IMR-90 (cell line): ENCODE results near the gene NME7. TPM values are rescaled to one million over a fixed set of nuclear protein-coding genes. Genes with fewer than 3 reads are reported as not detected.

Experiments
- ATAC-seq: fragments of 200-7000 bp; cut with Tn5 transposase; 2 replicates; pipeline ENCODE4 v1.9.1; 2020; ENCODE audit warnings: low read depth, mild to moderate bottlenecking, moderate library complexity
- BruUV-seq: library from RNA; stranded (reverse); fragments of 400-500 nt; replicated peaks from 2 replicates; lab custom pipeline; 2021; lab: Mats Ljungman, UMichigan
- CTCF ChIA-PET: fragments of 300-600 bp; formaldehyde crosslinking; extraction: SDS; loops from one replicate; lab custom pipeline; 2021; ENCODE audit warnings: antibody characterized with exemption; lab: Yijun Ruan, JAX
- POLR2A ChIA-PET: fragments of 300-600 bp; sonication (Branson Sonifier 250); formaldehyde crosslinking; loops from one replicate; lab custom pipeline; 2022; ENCODE audit warnings: antibody characterized with exemption; ENCODE audit not compliant: unreplicated experiment; lab: Charles Lee
- DNase-seq: peaks from one replicate; pipeline ENCODE4 v3.0.0; 2013
- H2AFZ ChIP-seq: replicated peaks from 2 replicates; pipeline ENCODE3; 2013; ENCODE audit warnings: low read length, mild to moderate bottlenecking; ENCODE audit not compliant: poor library complexity
- H2AK5ac ChIP-seq: 2 replicates; pipeline ENCODE4 v1.6.1; 2013; ENCODE audit warnings: low read depth, low read length, inconsistent platforms
- H2AK9ac ChIP-seq: replicated peaks from 2 replicates; pipeline ENCODE3; 2013; ENCODE audit warnings: mild to moderate bottlenecking, low read depth, low read length, moderate library complexity; ENCODE audit not compliant: poor library complexity
- H2BK120ac ChIP-seq: 2 replicates; pipeline ENCODE4 v1.6.1; 2013; ENCODE audit warnings: low read depth, low read length, inconsistent platforms
- H2BK15ac ChIP-seq: 3 replicates; pipeline ENCODE4 v1.6.1; 2013; ENCODE audit warnings: low read depth, low read length, inconsistent platforms
- H2BK20ac ChIP-seq: 2 replicates; pipeline ENCODE4 v1.6.1; 2013; ENCODE audit warnings: low read depth, mild to moderate bottlenecking, inconsistent platforms, low read length, moderate library complexity
- H2BK5ac ChIP-seq: 2 replicates; pipeline ENCODE4 v1.6.1; 2013; ENCODE audit warnings: mild to moderate bottlenecking, low read depth, low read length, inconsistent platforms; ENCODE audit not compliant: poor library complexity, severe bottlenecking
- H3K14ac ChIP-seq: replicated peaks from 2 replicates; pipeline ENCODE4 v1.6.1; 2013; ENCODE audit warnings: low read depth, low read length, inconsistent platforms
- H3K18ac ChIP-seq: 2 replicates; pipeline ENCODE4 v1.6.1; 2013; ENCODE audit warnings: low read depth, low read length, control low read depth
- H3K23ac ChIP-seq: 2 replicates; pipeline ENCODE4 v1.6.1; 2013; ENCODE audit warnings: low read depth, low read length, inconsistent platforms
- H3K27ac ChIP-seq: 2 replicates; pipeline ENCODE4 v1.5.1; 2013; ENCODE audit warnings: mild to moderate bottlenecking, control low read depth, low read length; ENCODE audit not compliant: insufficient read depth
- H3K27me3 ChIP-seq: 2 replicates; pipeline ENCODE4 v1.6.1; 2013; ENCODE audit warnings: low read length; ENCODE audit not compliant: control insufficient read depth, insufficient read depth
- H3K36me3 ChIP-seq: 2 replicates; pipeline ENCODE4 v1.6.1; 2013; ENCODE audit warnings: low read length, mixed read lengths; ENCODE audit not compliant: control insufficient read depth, insufficient read depth
- H3K4ac ChIP-seq: 2 replicates; pipeline ENCODE4 v1.6.1; 2013; ENCODE audit warnings: low read depth, low read length, inconsistent platforms
- H3K4me1 ChIP-seq: 2 replicates; pipeline ENCODE4 v1.6.1; 2013; ENCODE audit warnings: low read length, mixed read lengths; ENCODE audit not compliant: control insufficient read depth, insufficient read depth
- H3K4me2 ChIP-seq: 2 replicates; pipeline ENCODE4 v1.6.1; 2013; ENCODE audit warnings: low read depth, mild to moderate bottlenecking, control low read depth, low read length, moderate library complexity
- H3K4me3 ChIP-seq: 2 replicates; pipeline ENCODE4 v1.5.1; 2013; ENCODE audit warnings: low read depth, mild to moderate bottlenecking, control low read depth, low read length, moderate library complexity; ENCODE audit not compliant: insufficient read depth
- H3K56ac ChIP-seq: 2 replicates; pipeline ENCODE4 v1.6.1; 2013; ENCODE audit warnings: low read length, inconsistent platforms; ENCODE audit not compliant: insufficient read depth; ENCODE audit errors: extremely low read depth
- H3K79me1 ChIP-seq, 2 experiments: 2 replicates each; pipeline ENCODE4 v1.6.1; 2013; ENCODE audit warnings: low read length in 2 of 2, inconsistent platforms in 1 of 2, low read depth in 1 of 2
- H3K9ac ChIP-seq: 2 replicates; pipeline ENCODE4 v1.6.1; 2013; ENCODE audit warnings: low read depth, low read length, control low read depth
- H3K9me1 ChIP-seq: 2 replicates; pipeline ENCODE4 v1.6.1; 2013; ENCODE audit warnings: low read length, inconsistent platforms; ENCODE audit not compliant: insufficient read depth
- H3K9me3 ChIP-seq: 2 replicates; pipeline ENCODE4 v1.6.1; 2013; ENCODE audit warnings: low read length; ENCODE audit not compliant: control insufficient read depth, insufficient read depth
- H4K20me1 ChIP-seq: 2 replicates; pipeline ENCODE4 v1.6.1; 2013; ENCODE audit warnings: low read length, inconsistent platforms; ENCODE audit not compliant: insufficient read depth
- H4K5ac ChIP-seq: 2 replicates; pipeline ENCODE4 v1.6.1; 2013; ENCODE audit warnings: mild to moderate bottlenecking, low read depth, low read length, control low read depth
- H4K8ac ChIP-seq, 2 experiments: 2 replicates each; pipeline ENCODE4 v1.6.1; 2013; ENCODE audit warnings: low read depth in 2 of 2, low read length in 2 of 2, control low read depth in 1 of 2, inconsistent platforms in 1 of 2
- H4K91ac ChIP-seq: 2 replicates; pipeline ENCODE4 v1.6.1; 2013; ENCODE audit warnings: low read depth, low read length, inconsistent platforms; ENCODE audit not compliant: insufficient read depth
- BHLHE40 ChIP-seq: fragments of 150-350 bp; IDR thresholded peaks from 2 replicates; pipeline ENCODE4 v1.6.1; 2016; ENCODE audit warnings: mild to moderate bottlenecking, low read depth, low read length
- CEBPB ChIP-seq: IDR thresholded peaks from 2 replicates; pipeline ENCODE4 v1.6.1; 2012; ENCODE audit warnings: low read depth, low read length, improper control_type of control experiment
- CHD1 ChIP-seq: IDR thresholded peaks from 2 replicates; pipeline ENCODE4 v1.6.1; 2012; ENCODE audit warnings: low read depth, low read length, improper control_type of control experiment
- FOS ChIP-seq: fragments of 150-350 bp; IDR thresholded peaks from 2 replicates; pipeline ENCODE4 v1.6.1; 2016; ENCODE audit warnings: low read depth, low read length
- MAFK ChIP-seq: IDR thresholded peaks from 2 replicates; pipeline ENCODE4 v1.6.1; 2012; ENCODE audit warnings: low read depth, low read length, improper control_type of control experiment
- MAZ ChIP-seq: IDR thresholded peaks from 2 replicates; pipeline ENCODE4 v1.6.1; 2012; ENCODE audit warnings: low read depth, mild to moderate bottlenecking, low read length, improper control_type of control experiment, moderate library complexity, borderline replicate concordance
- MXI1 ChIP-seq: IDR thresholded peaks from 2 replicates; pipeline ENCODE4 v1.6.1; 2012; ENCODE audit warnings: low read depth, mild to moderate bottlenecking, low read length, moderate library complexity, borderline replicate concordance
- NFE2L2 ChIP-seq: fragments of 150-350 bp; IDR thresholded peaks from 2 replicates; pipeline ENCODE4 v1.6.1; 2016; ENCODE audit warnings: low read depth, mild to moderate bottlenecking, low read length
- POLR2A ChIP-seq: IDR thresholded peaks from 2 replicates; pipeline ENCODE4 v1.6.1; 2012; ENCODE audit warnings: mild to moderate bottlenecking, low read depth, low read length
- RAD21 ChIP-seq: IDR thresholded peaks from 2 replicates; pipeline ENCODE4 v1.6.1; 2012; ENCODE audit warnings: low read length, improper control_type of control experiment
- RCOR1 ChIP-seq: IDR thresholded peaks from 2 replicates; pipeline ENCODE4 v1.6.1; 2012; ENCODE audit warnings: mild to moderate bottlenecking, low read length, improper control_type of control experiment; ENCODE audit not compliant: insufficient replicate concordance
- RFX5 ChIP-seq: IDR thresholded peaks from 2 replicates; pipeline ENCODE4 v1.8.0; 2012; ENCODE audit warnings: low read depth, mild to moderate bottlenecking, low read length, moderate library complexity
- SMC3 ChIP-seq: fragments of 150-350 bp; IDR thresholded peaks from 2 replicates; pipeline ENCODE4 v1.6.1; 2016; ENCODE audit warnings: low read depth, mild to moderate bottlenecking, antibody characterized with exemption, low read length, moderate library complexity
- WGBS, 2 experiments: methylation state at CpG; one replicate each; pipeline versions ENCODE4 v1.1.5 to v1.1.7; 2013; ENCODE audit warnings: missing lambda C conversion rate in 2 of 2; ENCODE audit not compliant: insufficient read length in 1 of 2; ENCODE audit errors: extremely low coverage in 2 of 2; 5-methylcytosine and 5-hydroxymethylcytosine counted together
- dilution Hi-C: fragments of 300-500 bp; cut with HindIII; formaldehyde crosslinking; loops from one replicate; pipeline ENCODE4 v1.14.3; 2018; ENCODE audit warnings: low sequenced_read_pairs; ENCODE audit not compliant: unreplicated experiment
- in situ Hi-C: fragments of 300-500 bp; cut with MboI; formaldehyde crosslinking; loops from 3 replicates; pipeline ENCODE4 v1.14.3; 2019; ENCODE audit warnings: low sequenced_read_pairs, inconsistent platforms, mixed read lengths
- intact Hi-C: fragments of 100-400 bp; cut with micrococcal nuclease; formaldehyde crosslinking; loops from 2 replicates; pipeline ENCODE4 v1.10.0; 2022
- polyA plus RNA-seq, 3 experiments: library from polyadenylated mRNA; depleted of rRNA; stranded (reverse); fragments of >200 nt; gene quantifications; 2 replicates each; pipeline ENCODE4 v1.2.3, GENCODE V29; 2012; ENCODE audit warnings: low replicate concordance in 1 of 3
- total RNA-seq: library from RNA; depleted of rRNA; stranded (reverse); fragments of >200 nt; gene quantifications from 2 replicates; pipeline ENCODE4 v1.2.3, GENCODE V29; 2012
- TF ChIP-seq, protein P1 (sequence below): fragments of 150-350 bp; IDR thresholded peaks from 2 replicates; pipeline ENCODE4 v1.6.1; 2016; ENCODE audit warnings: low read depth, mild to moderate bottlenecking, low read length, moderate library complexity, borderline replicate concordance
- TF ChIP-seq, protein P2 (sequence below): fragments of 150-350 bp; IDR thresholded peaks from 2 replicates; pipeline ENCODE4 v1.6.1; 2017; ENCODE audit warnings: mild to moderate bottlenecking, antibody characterized with exemption, low read length, low read depth
- TF ChIP-seq, protein P3 (sequence below): conservative IDR thresholded peaks from 2 replicates; pipeline ENCODE4 v1.5.1; 2012; ENCODE audit warnings: mild to moderate bottlenecking, low read depth, low read length, improper control_type of control experiment

NME7 gene
- total and polyA plus RNA-seq, 2 of the 4 experiments (the other 2 are of a cell fraction) = 18.3 to 22.4 TPM

DNA sequence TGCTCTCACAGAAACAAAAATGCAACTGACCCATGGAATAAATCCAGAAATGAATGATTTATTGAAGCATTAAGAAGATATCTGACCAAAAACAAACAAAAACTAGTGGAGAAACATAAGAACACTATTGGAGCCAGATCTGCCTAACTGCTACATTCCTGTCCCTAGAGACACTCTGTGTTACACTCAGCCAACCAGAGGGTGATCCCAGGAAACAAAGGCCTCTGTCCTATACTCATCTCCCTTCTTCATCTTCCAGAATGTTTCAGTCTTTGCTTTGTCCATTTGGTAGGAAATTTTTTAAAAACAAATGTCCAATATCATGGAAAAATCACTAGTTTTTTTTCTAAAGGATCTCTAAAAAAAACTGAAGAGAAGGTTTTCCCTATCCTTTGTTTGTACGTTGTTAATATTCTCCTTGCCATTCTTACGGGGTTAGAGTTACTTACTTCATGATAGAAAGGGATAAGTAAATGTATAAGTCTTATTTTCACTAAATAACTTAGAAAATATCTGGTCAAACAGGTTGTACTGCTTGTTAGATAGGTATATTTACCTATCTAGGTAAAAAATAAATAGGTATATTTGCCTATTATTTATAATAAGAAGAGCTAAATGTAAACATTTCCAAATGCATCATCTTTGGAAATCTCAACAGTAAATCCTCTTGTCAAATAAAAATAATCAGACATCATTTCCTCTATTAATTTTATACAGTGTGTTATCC lies 59.1 kb downstream of the NME7 start:
- Histone ChIP-seq H3K18ac (no peak overlapping the region), H3K9me3 (no peaks in the 10 kb centered on the region), H2BK15ac (no peak overlapping the region), H3K4me1 (peaks cover 2% of the 10 kb centered on the region; the same call in 1 of the 2 replicates), H3K4me3 (no peak overlapping the region), H4K5ac (no peak overlapping the region), H2AFZ (no peak overlapping the region), H3K4ac (no peak overlapping the region), H3K27ac (no peak overlapping the region), H3K14ac (no peak overlapping the region), H3K9me1 (no peaks in the 10 kb centered on the region), H3K27me3 (no peaks in the 10 kb centered on the region), H3K56ac (no peak overlapping the region), H3K9ac (no peak overlapping the region), H2BK5ac (no peak overlapping the region), H2AK5ac (no peak overlapping the region), H2BK20ac (no peak overlapping the region), H3K36me3 (no peaks in the 10 kb centered on the region), H3K23ac (no peak overlapping the region), H2AK9ac (no peak overlapping the region), H2BK120ac (no peak overlapping the region), H4K8ac (no peak overlapping the region), H3K4me2 (no peak overlapping the region), H4K20me1 (no peaks in the 10 kb centered on the region), H3K79me1 (0 out of 4 replicates have a peak, but pooled peaks cover 0 to 3% of the 10 kb centered on the region in 2 experiments), H4K91ac (no peak overlapping the region)
- POLR2A ChIA-PET = no interaction called here
- CTCF ChIA-PET = no interaction called here
- ATAC-seq = peak; percentile 42; the same call in 1 of the 2 replicates
- no CpG with 5 or more reads among the region's 2 CpGs for WGBS, 2 experiments
- no peak for DNase-seq
- TF ChIP-seq RAD21 = no peak
- no peak for TF ChIP-seq NFE2L2
- TF ChIP-seq, protein P1, sequence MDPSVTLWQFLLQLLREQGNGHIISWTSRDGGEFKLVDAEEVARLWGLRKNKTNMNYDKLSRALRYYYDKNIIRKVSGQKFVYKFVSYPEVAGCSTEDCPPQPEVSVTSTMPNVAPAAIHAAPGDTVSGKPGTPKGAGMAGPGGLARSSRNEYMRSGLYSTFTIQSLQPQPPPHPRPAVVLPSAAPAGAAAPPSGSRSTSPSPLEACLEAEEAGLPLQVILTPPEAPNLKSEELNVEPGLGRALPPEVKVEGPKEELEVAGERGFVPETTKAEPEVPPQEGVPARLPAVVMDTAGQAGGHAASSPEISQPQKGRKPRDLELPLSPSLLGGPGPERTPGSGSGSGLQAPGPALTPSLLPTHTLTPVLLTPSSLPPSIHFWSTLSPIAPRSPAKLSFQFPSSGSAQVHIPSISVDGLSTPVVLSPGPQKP = no peak
- TF ChIP-seq, protein P2, sequence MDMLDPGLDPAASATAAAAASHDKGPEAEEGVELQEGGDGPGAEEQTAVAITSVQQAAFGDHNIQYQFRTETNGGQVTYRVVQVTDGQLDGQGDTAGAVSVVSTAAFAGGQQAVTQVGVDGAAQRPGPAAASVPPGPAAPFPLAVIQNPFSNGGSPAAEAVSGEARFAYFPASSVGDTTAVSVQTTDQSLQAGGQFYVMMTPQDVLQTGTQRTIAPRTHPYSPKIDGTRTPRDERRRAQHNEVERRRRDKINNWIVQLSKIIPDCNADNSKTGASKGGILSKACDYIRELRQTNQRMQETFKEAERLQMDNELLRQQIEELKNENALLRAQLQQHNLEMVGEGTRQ = no peak
- TF ChIP-seq BHLHE40 = no peak
- no peak for TF ChIP-seq CHD1
- TF ChIP-seq MAFK = no peak
- TF ChIP-seq RCOR1 = no peak
- TF ChIP-seq MAZ = no peak
- no peak for TF ChIP-seq SMC3
- no peak for TF ChIP-seq MXI1
- no peak for TF ChIP-seq RFX5
- TF ChIP-seq CEBPB = no peak
- TF ChIP-seq, protein P3, sequence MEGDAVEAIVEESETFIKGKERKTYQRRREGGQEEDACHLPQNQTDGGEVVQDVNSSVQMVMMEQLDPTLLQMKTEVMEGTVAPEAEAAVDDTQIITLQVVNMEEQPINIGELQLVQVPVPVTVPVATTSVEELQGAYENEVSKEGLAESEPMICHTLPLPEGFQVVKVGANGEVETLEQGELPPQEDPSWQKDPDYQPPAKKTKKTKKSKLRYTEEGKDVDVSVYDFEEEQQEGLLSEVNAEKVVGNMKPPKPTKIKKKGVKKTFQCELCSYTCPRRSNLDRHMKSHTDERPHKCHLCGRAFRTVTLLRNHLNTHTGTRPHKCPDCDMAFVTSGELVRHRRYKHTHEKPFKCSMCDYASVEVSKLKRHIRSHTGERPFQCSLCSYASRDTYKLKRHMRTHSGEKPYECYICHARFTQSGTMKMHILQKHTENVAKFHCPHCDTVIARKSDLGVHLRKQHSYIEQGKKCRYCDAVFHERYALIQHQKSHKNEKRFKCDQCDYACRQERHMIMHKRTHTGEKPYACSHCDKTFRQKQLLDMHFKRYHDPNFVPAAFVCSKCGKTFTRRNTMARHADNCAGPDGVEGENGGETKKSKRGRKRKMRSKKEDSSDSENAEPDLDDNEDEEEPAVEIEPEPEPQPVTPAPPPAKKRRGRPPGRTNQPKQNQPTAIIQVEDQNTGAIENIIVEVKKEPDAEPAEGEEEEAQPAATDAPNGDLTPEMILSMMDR = no peak
- TF ChIP-seq FOS = no peak
- no peak for TF ChIP-seq POLR2A
- in situ Hi-C loops = no loop called here
- dilution Hi-C loops = no loop called here
- intact Hi-C loops = no loop called here
- BruUV-seq = no TSS peak
